ENCODE results near the gene BMF. TPM values are rescaled to one million over a fixed set of nuclear protein-coding genes. Genes with fewer than 3 reads are reported as not detected.

The BMF gene
- total and polyA plus RNA-seq, 4 donors = 8.8 to 42.5 (median 11.1) TPM

DNA sequence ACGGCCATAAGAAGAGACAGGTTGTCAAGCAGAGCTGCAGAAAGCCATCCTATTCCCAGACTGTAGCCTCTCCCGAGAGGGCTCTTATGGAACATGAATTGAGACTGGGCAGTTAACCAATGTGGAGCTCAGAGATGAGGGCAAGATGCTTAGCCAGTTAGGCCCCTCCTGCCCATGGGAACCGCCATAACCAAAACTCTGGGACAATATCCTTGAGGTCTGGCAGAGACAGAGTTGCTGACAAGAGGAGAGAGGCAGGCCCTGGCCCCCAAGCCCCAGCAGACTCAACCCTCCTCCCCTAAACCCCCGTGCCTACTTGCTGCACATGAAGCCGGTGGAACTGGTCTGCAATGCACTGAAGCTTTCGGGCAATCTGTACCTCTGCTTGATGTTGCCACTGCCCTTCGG lies 4.8 kb downstream of the BMF start:
- Histone ChIP-seq H3K36me3 (ENCODE audit: control insufficient read depth in 4 of 4, insufficient read depth in 4 of 4, low read length in 4 of 4) (peaks cover 0 to 13% (median 2%) of the 10 kb centered on the region in 4 donors), H3K4me3 (no peak overlapping the region), H3K4me1 (ENCODE audit: control insufficient read depth in 5 of 5, insufficient read depth in 5 of 5, low read length in 5 of 5) (peaks cover 11 to 89% (median 67%) of the 10 kb centered on the region in 5 donors), H3K27ac (ENCODE audit: low read depth in 1 of 2, low read length in 1 of 2) (peak overlapping the region; percentile 87 to 88), H3K9ac (ENCODE audit: insufficient read depth in 1 of 2, low read length in 2 of 2) (no peak overlapping the region), H3K27me3 (ENCODE audit: control insufficient read depth in 3 of 3, insufficient read depth in 3 of 3, low read length in 2 of 3) (no peaks in the 10 kb centered on the region), H3K9me3 (ENCODE audit: control insufficient read depth in 4 of 4, insufficient read depth in 3 of 4, low read length in 3 of 4) (no peaks in the 10 kb centered on the region)
- TF ChIP-seq, protein P1, sequence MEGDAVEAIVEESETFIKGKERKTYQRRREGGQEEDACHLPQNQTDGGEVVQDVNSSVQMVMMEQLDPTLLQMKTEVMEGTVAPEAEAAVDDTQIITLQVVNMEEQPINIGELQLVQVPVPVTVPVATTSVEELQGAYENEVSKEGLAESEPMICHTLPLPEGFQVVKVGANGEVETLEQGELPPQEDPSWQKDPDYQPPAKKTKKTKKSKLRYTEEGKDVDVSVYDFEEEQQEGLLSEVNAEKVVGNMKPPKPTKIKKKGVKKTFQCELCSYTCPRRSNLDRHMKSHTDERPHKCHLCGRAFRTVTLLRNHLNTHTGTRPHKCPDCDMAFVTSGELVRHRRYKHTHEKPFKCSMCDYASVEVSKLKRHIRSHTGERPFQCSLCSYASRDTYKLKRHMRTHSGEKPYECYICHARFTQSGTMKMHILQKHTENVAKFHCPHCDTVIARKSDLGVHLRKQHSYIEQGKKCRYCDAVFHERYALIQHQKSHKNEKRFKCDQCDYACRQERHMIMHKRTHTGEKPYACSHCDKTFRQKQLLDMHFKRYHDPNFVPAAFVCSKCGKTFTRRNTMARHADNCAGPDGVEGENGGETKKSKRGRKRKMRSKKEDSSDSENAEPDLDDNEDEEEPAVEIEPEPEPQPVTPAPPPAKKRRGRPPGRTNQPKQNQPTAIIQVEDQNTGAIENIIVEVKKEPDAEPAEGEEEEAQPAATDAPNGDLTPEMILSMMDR (IDR thresholded peaks at IDR 0.05; ENCODE audit: control extremely low read depth, extremely low read depth) = no peak
- DNase-seq (no peak), ATAC-seq (ENCODE audit: insufficient read depth, low FRiP score) (no peak)
- WGBS, 2 donors = 61 to 78% methylated on average over 7 of the region's 7 CpGs

DNA sequence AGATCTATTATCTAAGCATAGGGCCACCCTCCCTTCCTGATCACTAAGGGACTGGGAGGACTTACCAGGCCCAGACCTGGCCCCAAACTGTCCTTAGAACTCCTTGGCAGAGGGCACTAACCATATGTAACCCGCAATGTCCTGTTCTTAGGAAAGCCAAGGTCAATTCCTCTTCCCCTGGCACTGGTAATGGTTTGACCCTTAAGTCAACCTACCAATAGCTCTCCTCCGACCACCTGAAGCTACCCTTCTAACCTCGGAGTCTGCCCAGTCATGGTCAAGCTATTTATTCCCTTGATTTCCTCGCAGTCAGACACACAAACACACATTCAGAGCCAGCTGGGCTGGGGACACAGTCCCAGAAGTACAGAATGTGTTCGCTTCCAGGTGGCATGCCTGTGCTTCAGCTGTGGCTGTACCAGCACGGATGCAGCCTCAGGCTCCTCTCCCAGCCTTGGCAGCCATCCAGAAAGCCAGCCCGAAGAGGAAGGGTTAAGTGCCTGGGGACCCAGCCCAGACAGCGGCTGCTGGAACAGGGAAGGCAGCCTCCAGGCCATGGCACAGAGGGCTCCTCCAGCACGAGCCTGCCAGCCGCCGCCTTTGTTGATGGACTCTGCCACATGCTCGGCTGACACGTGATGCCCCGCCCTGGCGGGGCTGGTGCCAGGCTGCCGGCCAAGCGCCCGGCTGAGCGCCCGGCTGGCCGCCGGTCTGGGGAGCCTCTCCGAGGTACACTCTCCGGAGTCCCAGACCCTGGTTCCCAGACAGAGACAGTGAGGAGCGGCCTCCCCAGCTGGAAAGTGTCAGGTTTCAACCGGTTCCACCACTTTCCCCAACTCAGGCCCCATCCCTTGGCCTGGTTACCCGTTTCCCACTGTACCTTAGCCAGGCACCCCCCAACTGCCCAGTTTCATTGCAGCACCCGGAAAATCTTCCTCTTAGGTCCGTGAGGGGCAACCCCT lies 5.5 kb downstream of the BMF start:
- WGBS, 2 donors = 26 to 50% methylated on average over 27 to 29 of the region's 29 CpGs
- Histone ChIP-seq H3K36me3 (ENCODE audit: control insufficient read depth in 4 of 4, insufficient read depth in 4 of 4, low read length in 4 of 4) (peaks cover 0 to 13% (median 2%) of the 10 kb centered on the region in 4 donors), H3K27ac (ENCODE audit: low read depth in 1 of 2, low read length in 1 of 2) (peak overlapping the region; percentile 87 to 88), H3K27me3 (ENCODE audit: control insufficient read depth in 3 of 3, insufficient read depth in 3 of 3, low read length in 2 of 3) (no peaks in the 10 kb centered on the region), H3K4me1 (ENCODE audit: control insufficient read depth in 5 of 5, insufficient read depth in 5 of 5, low read length in 5 of 5) (peaks cover 11 to 93% (median 73%) of the 10 kb centered on the region in 5 donors), H3K9ac (ENCODE audit: insufficient read depth in 1 of 2, low read length in 2 of 2) (peak overlapping the region; percentile 12 to 78), H3K9me3 (ENCODE audit: control insufficient read depth in 4 of 4, insufficient read depth in 3 of 4, low read length in 3 of 4) (no peaks in the 10 kb centered on the region), H3K4me3 (no peak overlapping the region)
- TF ChIP-seq, protein P1 (IDR thresholded peaks at IDR 0.05; ENCODE audit: control extremely low read depth, extremely low read depth) = no peak
- ATAC-seq (ENCODE audit: insufficient read depth, low FRiP score) = peak; percentile 24
- DNase-seq = peak; percentile 86 to 93 (median 87)

DNA sequence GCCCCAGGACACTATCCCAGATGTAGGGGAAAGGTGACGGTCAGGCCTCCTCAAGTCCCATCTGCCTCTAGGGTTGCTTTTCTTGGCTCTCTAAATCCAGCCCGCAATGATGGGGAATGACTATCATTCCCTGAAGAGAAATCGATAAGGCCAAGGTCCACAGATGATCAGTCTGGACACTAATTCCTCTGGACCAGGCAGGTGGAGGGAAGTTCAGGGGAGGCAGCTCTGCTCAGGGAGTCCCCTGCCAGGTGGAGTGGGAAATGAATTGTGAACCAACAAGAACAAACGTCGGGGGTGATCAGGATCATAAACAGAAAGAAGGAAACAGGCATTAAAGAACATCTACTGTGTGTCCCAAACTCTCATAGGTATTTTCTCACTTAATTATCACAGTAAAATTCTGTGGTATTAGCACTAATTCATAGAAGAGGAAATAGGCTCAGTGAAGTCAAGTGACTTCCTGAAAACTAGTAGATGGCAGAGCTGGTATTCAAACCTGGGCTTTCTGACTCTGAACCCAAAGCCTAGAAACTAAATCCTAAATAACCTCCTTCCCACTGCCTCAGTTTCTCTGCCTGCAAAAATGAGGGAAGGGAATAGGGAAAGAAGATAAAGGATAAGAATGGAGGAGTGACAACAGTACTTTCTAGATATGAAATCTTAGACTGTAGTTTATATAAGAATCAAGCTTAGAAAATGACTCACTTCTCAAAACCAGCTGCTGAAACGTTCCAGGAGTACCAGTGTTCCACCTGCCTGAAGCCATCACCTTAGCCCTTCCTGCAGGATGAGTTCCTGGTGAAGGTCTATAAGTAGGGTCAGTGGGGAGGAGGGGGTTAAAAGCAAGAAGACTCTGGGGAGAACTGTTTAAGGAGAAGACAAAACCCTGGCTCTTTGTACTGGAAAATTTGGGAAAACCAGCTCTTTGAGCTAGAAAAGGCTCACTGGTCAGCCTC lies 7.5 kb downstream of the BMF start:
- Histone ChIP-seq H3K27me3 (ENCODE audit: control insufficient read depth in 3 of 3, insufficient read depth in 3 of 3, low read length in 2 of 3) (no peaks in the 10 kb centered on the region), H3K4me1 (ENCODE audit: control insufficient read depth in 5 of 5, insufficient read depth in 5 of 5, low read length in 5 of 5) (peaks cover 18 to 84% (median 73%) of the 10 kb centered on the region in 5 donors), H3K9ac (ENCODE audit: insufficient read depth in 1 of 2, low read length in 2 of 2) (peak overlapping the region in 1 of 2 donors; percentile 14), H3K36me3 (ENCODE audit: control insufficient read depth in 4 of 4, insufficient read depth in 4 of 4, low read length in 4 of 4) (peaks cover 0 to 17% (median 2%) of the 10 kb centered on the region in 4 donors), H3K4me3 (no peak overlapping the region), H3K27ac (ENCODE audit: low read depth in 1 of 2, low read length in 1 of 2) (peak overlapping the region in 1 of 2 donors; percentile 23), H3K9me3 (ENCODE audit: control insufficient read depth in 4 of 4, insufficient read depth in 3 of 4, low read length in 3 of 4) (no peaks in the 10 kb centered on the region)
- 55 to 58% methylated on average over 6 of the region's 6 CpGs for WGBS, 2 donors
- DNase-seq (no peak), ATAC-seq (ENCODE audit: insufficient read depth, low FRiP score) (no peak)
- TF ChIP-seq, protein P1 (IDR thresholded peaks at IDR 0.05; ENCODE audit: control extremely low read depth, extremely low read depth) = no peak
